Measurements from ENCODE around the gene FHIT. TPM values are rescaled to one million over a fixed set of nuclear protein-coding genes. Genes with fewer than 3 reads are reported as not detected.

The FHIT gene
- polyA plus RNA-seq, 1 donor: 35.8 TPM

GRCh38 chr3:59786374-59786773 is 1464.9 kb downstream of the FHIT start:
- Histone ChIP-seq H3K36me3 (ENCODE audit: control insufficient read depth, insufficient read depth, low read length) (no peaks in the 10 kb centered on the region), H3K27ac (ENCODE audit: low read length) (no peak overlapping the region), H3K27me3 (ENCODE audit: control insufficient read depth, insufficient read depth, low read length) (no peaks in the 10 kb centered on the region), H3K4me1 (ENCODE audit: control insufficient read depth, insufficient read depth, low read length) (no peaks in the 10 kb centered on the region), H3K9me3 (ENCODE audit: control insufficient read depth, low read depth, low read length) (no peaks in the 10 kb centered on the region), H3K4me3 (ENCODE audit: low read length) (no peak overlapping the region)
- DNase-seq: no peak
- WGBS (ENCODE audit: insufficient coverage, low lambda C conversion rate): 100% methylated on average over 1 of the region's 6 CpGs

- Histone ChIP-seq H3K36me3 (ENCODE audit: control insufficient read depth, insufficient read depth, low read length) (no peaks in the 10 kb centered on the region), H3K4me3 (ENCODE audit: low read length) (no peak overlapping the region)
Observed at GRCh38 chr3:59784164-59784563, 1467.1 kb downstream of the FHIT start.

DNA sequence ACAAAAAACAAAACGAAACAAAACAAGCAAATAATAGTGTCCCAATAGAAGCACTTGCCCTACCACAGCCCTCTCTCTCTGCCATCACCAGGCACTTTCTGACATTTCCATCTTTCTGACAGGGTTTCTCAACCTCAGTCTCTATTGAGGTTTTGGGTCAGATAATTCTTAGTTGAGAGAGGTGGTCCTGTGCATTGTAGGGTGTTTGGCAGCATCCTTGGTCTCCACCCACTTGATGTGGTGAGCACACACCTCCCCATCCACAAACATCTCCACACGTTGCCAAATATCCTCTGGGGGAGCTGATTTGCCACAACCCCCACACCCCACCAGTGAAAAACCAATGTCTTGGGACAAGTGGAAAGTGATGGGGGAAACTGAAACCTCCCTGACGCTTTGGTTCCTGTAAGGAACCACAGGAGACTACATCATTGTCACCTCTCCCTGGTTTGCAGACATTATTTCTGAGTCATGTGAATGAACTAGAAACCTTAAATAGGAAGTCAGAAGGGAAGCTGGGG is 1467.7 kb downstream of the FHIT start:
- Histone ChIP-seq H3K9me3 (ENCODE audit: control insufficient read depth, low read depth, low read length) (no peaks in the 10 kb centered on the region), H3K36me3 (ENCODE audit: control insufficient read depth, insufficient read depth, low read length) (no peaks in the 10 kb centered on the region), H3K27me3 (ENCODE audit: control insufficient read depth, insufficient read depth, low read length) (no peaks in the 10 kb centered on the region), H3K4me3 (ENCODE audit: low read length) (no peak overlapping the region), H3K27ac (ENCODE audit: low read length) (no peak overlapping the region), H3K4me1 (ENCODE audit: control insufficient read depth, insufficient read depth, low read length) (no peaks in the 10 kb centered on the region)
- no peak for DNase-seq
- WGBS (ENCODE audit: insufficient coverage, low lambda C conversion rate): no CpG with 5 or more reads among the region's 3 CpGs

More at GRCh38 chr3:59784164-59784563, 1467.1 kb downstream of the FHIT start:
- no peaks in the 10 kb centered on the region for H3K27me3 ChIP-seq (ENCODE audit: control insufficient read depth, insufficient read depth, low read length)
- WGBS (ENCODE audit: insufficient coverage, low lambda C conversion rate): no CpG with 5 or more reads among the region's 1 CpG
- no peaks in the 10 kb centered on the region for H3K9me3 ChIP-seq (ENCODE audit: control insufficient read depth, low read depth, low read length)
- DNase-seq: no peak
- H3K4me1 ChIP-seq (ENCODE audit: control insufficient read depth, insufficient read depth, low read length): no peaks in the 10 kb centered on the region
- H3K27ac ChIP-seq (ENCODE audit: low read length): no peak overlapping the region

GRCh38 chr3:59782664-59783063 is 1468.6 kb downstream of the FHIT start:
- H3K27me3 ChIP-seq (ENCODE audit: control insufficient read depth, insufficient read depth, low read length): no peaks in the 10 kb centered on the region
- no peaks in the 10 kb centered on the region for H3K9me3 ChIP-seq (ENCODE audit: control insufficient read depth, low read depth, low read length)
- no peak for DNase-seq
- no peaks in the 10 kb centered on the region for H3K36me3 ChIP-seq (ENCODE audit: control insufficient read depth, insufficient read depth, low read length)
- H3K4me1 ChIP-seq (ENCODE audit: control insufficient read depth, insufficient read depth, low read length): no peaks in the 10 kb centered on the region
- no peak overlapping the region for H3K27ac ChIP-seq (ENCODE audit: low read length)
- no peak overlapping the region for H3K4me3 ChIP-seq (ENCODE audit: low read length)

GRCh38 chr3:59780209-59780608 is 1471.0 kb downstream of the FHIT start:
- no peak overlapping the region for H3K27ac ChIP-seq (ENCODE audit: low read length)
- DNase-seq: no peak
- H3K4me3 ChIP-seq (ENCODE audit: low read length): no peak overlapping the region
- WGBS (ENCODE audit: insufficient coverage, low lambda C conversion rate): 100% methylated on average over 1 of the region's 2 CpGs
- no peaks in the 10 kb centered on the region for H3K27me3 ChIP-seq (ENCODE audit: control insufficient read depth, insufficient read depth, low read length)
- H3K4me1 ChIP-seq (ENCODE audit: control insufficient read depth, insufficient read depth, low read length): no peaks in the 10 kb centered on the region
- no peaks in the 10 kb centered on the region for H3K36me3 ChIP-seq (ENCODE audit: control insufficient read depth, insufficient read depth, low read length)
- no peaks in the 10 kb centered on the region for H3K9me3 ChIP-seq (ENCODE audit: control insufficient read depth, low read depth, low read length)

DNA sequence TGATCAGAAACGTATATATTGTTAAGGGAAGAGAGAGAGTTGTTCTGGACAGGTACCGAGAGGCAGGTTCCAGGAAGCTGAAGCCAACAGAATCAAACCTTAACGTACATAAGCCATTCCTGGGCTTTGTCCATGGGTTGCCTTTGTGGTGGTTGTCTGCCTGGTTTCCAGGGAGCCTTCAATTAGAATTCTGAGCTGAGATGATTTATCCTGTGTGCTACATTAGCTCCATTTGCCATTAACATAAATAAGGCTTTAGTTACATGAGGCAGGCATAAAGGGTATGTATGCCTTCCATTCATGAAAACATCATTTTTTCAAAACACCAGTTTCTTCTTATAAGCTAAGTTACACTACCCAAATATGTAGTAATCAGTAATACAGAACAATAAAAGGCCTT is 1472.0 kb downstream of the FHIT start:
- H3K36me3 ChIP-seq (ENCODE audit: control insufficient read depth, insufficient read depth, low read length): no peaks in the 10 kb centered on the region
- H3K4me1 ChIP-seq (ENCODE audit: control insufficient read depth, insufficient read depth, low read length): no peaks in the 10 kb centered on the region
- no peaks in the 10 kb centered on the region for H3K9me3 ChIP-seq (ENCODE audit: control insufficient read depth, low read depth, low read length)
- no peak overlapping the region for H3K4me3 ChIP-seq (ENCODE audit: low read length)
- H3K27me3 ChIP-seq (ENCODE audit: control insufficient read depth, insufficient read depth, low read length): no peaks in the 10 kb centered on the region
- WGBS (ENCODE audit: insufficient coverage, low lambda C conversion rate): 100% methylated on average over 1 of the region's 3 CpGs
- no peak overlapping the region for H3K27ac ChIP-seq (ENCODE audit: low read length)
- DNase-seq: no peak

DNA sequence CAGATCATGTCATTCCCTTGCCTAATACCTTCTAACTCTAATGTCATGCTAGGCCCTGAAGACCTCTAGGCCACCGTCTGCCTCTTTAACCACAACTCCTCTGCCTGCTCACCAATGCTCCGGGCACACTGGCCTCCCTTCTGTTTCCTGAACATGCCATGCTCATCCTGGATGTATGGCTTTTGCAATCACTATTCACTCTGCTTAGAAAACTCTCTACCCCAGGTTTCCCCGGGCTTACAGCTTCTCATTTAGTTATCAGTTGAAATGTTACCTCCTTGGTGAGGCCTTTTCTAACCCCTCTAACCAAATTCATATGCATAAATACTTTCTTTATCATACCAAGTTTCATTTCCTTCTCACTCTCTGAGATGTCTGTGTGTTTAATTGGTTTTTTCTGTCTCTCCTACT is 1473.6 kb downstream of the FHIT start:
- Histone ChIP-seq H3K4me3 (ENCODE audit: low read length) (no peak overlapping the region), H3K9me3 (ENCODE audit: control insufficient read depth, low read depth, low read length) (no peaks in the 10 kb centered on the region), H3K27ac (ENCODE audit: low read length) (no peak overlapping the region), H3K36me3 (ENCODE audit: control insufficient read depth, insufficient read depth, low read length) (no peaks in the 10 kb centered on the region), H3K4me1 (ENCODE audit: control insufficient read depth, insufficient read depth, low read length) (no peaks in the 10 kb centered on the region), H3K27me3 (ENCODE audit: control insufficient read depth, insufficient read depth, low read length) (no peaks in the 10 kb centered on the region)
- DNase-seq: no peak
- 90% methylated on average over 2 of the region's 3 CpGs for WGBS (ENCODE audit: insufficient coverage, low lambda C conversion rate)

GRCh38 chr3:59777066-59777465 is 1474.2 kb downstream of the FHIT start:
- H3K4me1 ChIP-seq (ENCODE audit: control insufficient read depth, insufficient read depth, low read length): no peaks in the 10 kb centered on the region
- 72% methylated on average over 3 of the region's 7 CpGs for WGBS (ENCODE audit: insufficient coverage, low lambda C conversion rate)
- no peak overlapping the region for H3K27ac ChIP-seq (ENCODE audit: low read length)
- H3K27me3 ChIP-seq (ENCODE audit: control insufficient read depth, insufficient read depth, low read length): no peaks in the 10 kb centered on the region
- H3K36me3 ChIP-seq (ENCODE audit: control insufficient read depth, insufficient read depth, low read length): no peaks in the 10 kb centered on the region
- DNase-seq: no peak
- no peak overlapping the region for H3K4me3 ChIP-seq (ENCODE audit: low read length)
- H3K9me3 ChIP-seq (ENCODE audit: control insufficient read depth, low read depth, low read length): no peaks in the 10 kb centered on the region

- DNase-seq: no peak
- Histone ChIP-seq H3K4me1 (ENCODE audit: control insufficient read depth, insufficient read depth, low read length) (no peaks in the 10 kb centered on the region), H3K27ac (ENCODE audit: low read length) (no peak overlapping the region), H3K36me3 (ENCODE audit: control insufficient read depth, insufficient read depth, low read length) (no peaks in the 10 kb centered on the region), H3K27me3 (ENCODE audit: control insufficient read depth, insufficient read depth, low read length) (no peaks in the 10 kb centered on the region), H3K9me3 (ENCODE audit: control insufficient read depth, low read depth, low read length) (no peaks in the 10 kb centered on the region), H3K4me3 (ENCODE audit: low read length) (no peak overlapping the region)
- WGBS (ENCODE audit: insufficient coverage, low lambda C conversion rate): no CpG with 5 or more reads among the region's 7 CpGs
Observed at GRCh38 chr3:59775761-59776325, 1475.4 kb downstream of the FHIT start.

DNA sequence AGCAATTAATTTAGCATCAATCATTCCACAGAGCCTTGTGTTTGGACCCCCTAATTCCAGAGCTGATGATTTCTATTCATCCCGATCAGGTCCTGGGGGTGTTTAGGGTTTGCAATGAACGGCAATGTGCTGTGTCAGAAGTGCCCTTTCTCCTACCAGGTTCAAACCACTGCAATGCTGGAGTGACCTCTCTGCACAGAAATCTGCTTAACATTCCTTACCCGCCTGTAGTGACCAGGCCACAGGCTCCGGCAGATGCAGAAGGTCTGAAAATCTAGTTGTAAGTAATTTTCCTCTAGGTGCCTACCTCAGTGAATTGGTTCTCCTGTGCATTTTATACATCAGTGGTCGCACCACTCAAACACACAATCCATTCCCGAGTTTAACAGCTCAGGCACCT is 1476.1 kb downstream of the FHIT start:
- WGBS (ENCODE audit: insufficient coverage, low lambda C conversion rate): 100% methylated on average over 2 of the region's 6 CpGs
- Histone ChIP-seq H3K36me3 (ENCODE audit: control insufficient read depth, insufficient read depth, low read length) (no peaks in the 10 kb centered on the region), H3K4me3 (ENCODE audit: low read length) (no peak overlapping the region), H3K27me3 (ENCODE audit: control insufficient read depth, insufficient read depth, low read length) (no peaks in the 10 kb centered on the region), H3K27ac (ENCODE audit: low read length) (no peak overlapping the region), H3K9me3 (ENCODE audit: control insufficient read depth, low read depth, low read length) (no peaks in the 10 kb centered on the region), H3K4me1 (ENCODE audit: control insufficient read depth, insufficient read depth, low read length) (no peaks in the 10 kb centered on the region)
- no peak for DNase-seq

GRCh38 chr3:59774634-59775033 is 1476.6 kb downstream of the FHIT start:
- no peaks in the 10 kb centered on the region for H3K4me1 ChIP-seq (ENCODE audit: control insufficient read depth, insufficient read depth, low read length)
- no peak for DNase-seq
- H3K36me3 ChIP-seq (ENCODE audit: control insufficient read depth, insufficient read depth, low read length): no peaks in the 10 kb centered on the region
- H3K27me3 ChIP-seq (ENCODE audit: control insufficient read depth, insufficient read depth, low read length): no peaks in the 10 kb centered on the region
- H3K4me3 ChIP-seq (ENCODE audit: low read length): no peak overlapping the region
- no peak overlapping the region for H3K27ac ChIP-seq (ENCODE audit: low read length)
- WGBS (ENCODE audit: insufficient coverage, low lambda C conversion rate): no CpG with 5 or more reads among the region's 6 CpGs
- H3K9me3 ChIP-seq (ENCODE audit: control insufficient read depth, low read depth, low read length): no peaks in the 10 kb centered on the region

Data from large intestine (tissue), 3 donors.